ENCODE measurements around the gene C2orf42.
"Not testable (repeated sequence)": the region's sequence is repeated elsewhere in the genome, so short reads cannot be mapped to it uniquely, and the experiment has no call there.

Gene C2orf42

GRCh38 chr2:70190418-70191243 is at the start of gene C2orf42:
Gene C2orf42, minus strand, starts transcription at chr2:70191019. Its CDS starts 9,034 bp downstream, at chr2:70181985.
- peak; percentile 88 for DNase-seq

DNA sequence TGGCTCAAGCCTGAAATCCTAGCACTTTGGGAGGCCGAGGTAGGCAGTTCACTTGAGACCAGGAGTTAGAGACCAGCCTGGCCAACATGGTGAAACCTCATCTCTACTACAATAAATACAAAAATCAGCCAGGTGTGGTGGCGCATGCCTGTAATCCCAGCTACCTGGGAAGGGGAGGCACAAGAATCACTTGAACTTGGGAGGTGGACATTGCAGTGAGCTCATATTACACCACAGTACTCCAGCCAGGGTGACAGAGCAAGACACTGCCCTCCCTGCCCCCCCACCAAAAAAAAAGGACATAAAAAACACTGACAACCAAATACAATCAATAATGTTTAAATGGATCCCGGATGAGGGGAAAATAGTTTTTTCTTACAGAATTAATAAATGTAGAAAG is 49.8 kb upstream of the C2orf42 start:
- DNase-seq, result no peak

- no peak for DNase-seq
Measured at GRCh38 chr2:70233926-70234325, 43.1 kb upstream of the C2orf42 start.

GRCh38 chr2:70226781-70227180 is 36.0 kb upstream of the C2orf42 start:
- peak; percentile 12 for DNase-seq

GRCh38 chr2:70223305-70223704 is 32.5 kb upstream of the C2orf42 start:
- DNase-seq, result not testable (repeated sequence)

- no peak for DNase-seq
Measured at GRCh38 chr2:70214953-70215549, 24.2 kb upstream of the C2orf42 start.

GRCh38 chr2:70214365-70214764 is 23.5 kb upstream of the C2orf42 start:
- DNase-seq, result no peak

- no peak for DNase-seq
Measured at GRCh38 chr2:70212298-70212932, 21.6 kb upstream of the C2orf42 start.

DNA sequence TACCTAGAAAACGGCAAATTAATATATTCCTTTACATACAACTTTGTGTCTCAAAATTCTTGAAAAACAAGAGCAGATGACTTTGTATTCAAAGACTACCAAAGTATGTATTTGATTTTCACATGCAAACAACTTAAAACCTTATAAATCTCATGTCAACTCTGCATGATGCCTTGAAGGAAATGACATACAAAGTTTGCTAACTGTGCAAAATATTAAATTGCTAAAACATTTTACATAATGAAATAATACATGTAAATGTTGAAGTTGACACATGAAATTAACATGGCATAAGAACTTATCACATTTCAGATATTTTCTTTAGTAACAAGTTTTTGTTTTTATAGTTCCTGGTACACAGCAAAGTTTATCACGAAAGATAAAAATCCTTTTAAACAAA is 20.8 kb upstream of the C2orf42 start:
- DNase-seq, result no peak

DNA sequence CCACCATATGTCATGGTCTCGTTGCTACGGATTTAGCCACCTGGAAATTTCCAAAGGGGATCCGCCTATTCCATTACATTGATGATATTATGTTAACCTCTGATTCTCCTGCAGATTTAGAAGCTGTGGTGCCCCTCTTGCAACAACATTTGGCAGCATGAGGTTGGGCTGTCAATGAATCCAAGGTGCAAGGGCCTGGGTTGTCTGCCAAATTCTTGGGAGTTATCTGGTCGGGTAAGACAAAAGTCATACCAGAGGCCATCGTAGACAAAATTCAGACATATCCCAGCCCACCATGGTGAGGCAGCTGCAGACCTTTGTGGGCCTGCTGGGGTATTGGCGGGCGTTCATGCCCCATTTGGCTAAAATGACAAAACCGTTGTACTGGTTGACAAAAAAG is 13.6 kb upstream of the C2orf42 start:
- no peak for DNase-seq

DNA sequence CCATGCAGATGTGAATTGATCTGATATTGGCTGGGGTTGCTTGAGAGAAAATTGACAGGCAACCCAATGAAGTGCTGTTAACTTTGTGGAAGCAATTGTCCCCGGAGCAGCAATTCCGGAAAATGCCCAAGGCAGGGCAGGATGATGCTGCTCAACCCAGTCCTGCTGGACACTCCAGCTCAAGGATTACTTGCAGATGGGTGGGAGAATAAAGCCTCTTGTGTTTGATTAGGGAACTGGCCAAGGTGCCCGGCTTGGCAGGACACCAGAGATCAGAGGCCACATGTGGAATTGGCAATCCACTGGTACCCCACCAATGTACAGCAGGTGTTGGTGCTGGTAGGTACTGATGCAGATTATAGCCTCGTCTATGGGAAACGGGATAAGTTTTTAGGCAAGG is 12.3 kb upstream of the C2orf42 start:
- no peak for DNase-seq

DNA sequence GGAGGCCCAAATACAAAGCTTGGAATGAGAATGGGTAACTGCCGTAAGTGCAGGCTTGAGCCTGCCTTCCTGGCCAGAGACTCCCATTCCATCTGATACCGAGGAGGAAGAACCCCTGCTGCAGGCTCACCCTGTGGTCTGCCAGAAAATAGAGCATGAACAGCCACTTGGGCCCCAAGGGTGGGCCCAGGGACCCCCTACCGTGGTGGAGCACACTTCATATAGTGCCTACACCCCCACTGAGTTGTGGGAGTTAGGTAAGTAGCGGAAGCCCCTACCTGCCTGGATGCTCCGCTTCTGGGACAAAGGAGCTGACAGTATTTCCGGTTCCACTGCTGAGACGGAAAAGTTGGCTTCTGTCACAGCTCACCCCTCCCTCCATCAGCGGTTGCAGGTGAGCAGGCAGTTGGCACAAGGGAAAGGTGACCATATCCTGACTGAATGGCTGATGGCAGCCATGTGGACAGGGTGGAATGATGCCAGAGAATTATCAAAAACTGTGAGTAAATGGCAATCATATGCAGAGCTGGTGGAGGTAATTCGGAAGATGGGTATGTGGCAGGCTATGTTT is 11.5 kb upstream of the C2orf42 start:
- no peak for DNase-seq

DNA sequence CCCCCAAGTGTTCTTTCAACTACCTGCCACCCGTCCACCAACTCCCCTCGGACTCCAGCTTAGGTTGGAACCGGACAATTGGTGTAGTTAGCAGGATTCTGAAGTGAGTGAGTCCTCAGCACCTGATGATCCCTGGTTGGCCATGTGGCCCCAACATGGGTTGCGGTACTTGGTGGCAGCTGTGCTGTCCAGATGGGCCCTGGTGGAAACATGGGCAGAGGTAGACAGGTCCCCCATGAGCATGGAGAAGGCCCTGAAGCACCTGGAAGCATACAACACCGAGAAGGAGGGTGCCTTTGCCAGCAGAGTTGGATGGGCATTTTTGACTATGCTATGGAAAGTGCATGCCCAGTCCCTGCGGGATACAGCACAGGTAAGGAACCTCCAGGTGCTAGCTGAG is 11.0 kb upstream of the C2orf42 start:
- no peak for DNase-seq

DNA sequence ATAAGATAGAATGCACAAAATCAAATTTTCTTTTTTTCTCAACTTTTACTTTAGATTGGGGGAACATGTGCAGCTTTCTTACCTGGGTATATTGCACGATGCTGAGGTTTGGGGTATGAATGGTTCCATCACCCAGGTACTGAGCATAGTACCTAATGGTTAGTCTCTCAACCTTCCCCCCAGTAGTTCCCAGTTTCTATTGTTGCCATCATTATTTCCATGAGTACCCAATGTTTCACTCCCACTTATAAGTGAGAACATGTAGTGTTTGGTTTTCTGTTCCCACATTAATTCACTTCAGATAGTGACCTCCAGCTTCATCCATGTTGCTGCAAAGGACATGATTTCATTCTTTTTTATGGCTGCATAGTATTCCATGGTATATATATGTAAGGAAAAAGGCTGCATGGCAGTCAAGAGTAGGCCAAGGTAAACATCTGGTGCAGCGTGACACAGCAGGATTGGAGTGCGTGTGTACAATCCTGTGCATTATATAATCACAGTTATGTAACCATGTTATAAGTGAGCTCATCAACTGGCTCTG is 10.5 kb upstream of the C2orf42 start:
- no peak for DNase-seq

GRCh38 chr2:70199320-70199864 is 8.6 kb upstream of the C2orf42 start:
- DNase-seq, result no peak

DNA sequence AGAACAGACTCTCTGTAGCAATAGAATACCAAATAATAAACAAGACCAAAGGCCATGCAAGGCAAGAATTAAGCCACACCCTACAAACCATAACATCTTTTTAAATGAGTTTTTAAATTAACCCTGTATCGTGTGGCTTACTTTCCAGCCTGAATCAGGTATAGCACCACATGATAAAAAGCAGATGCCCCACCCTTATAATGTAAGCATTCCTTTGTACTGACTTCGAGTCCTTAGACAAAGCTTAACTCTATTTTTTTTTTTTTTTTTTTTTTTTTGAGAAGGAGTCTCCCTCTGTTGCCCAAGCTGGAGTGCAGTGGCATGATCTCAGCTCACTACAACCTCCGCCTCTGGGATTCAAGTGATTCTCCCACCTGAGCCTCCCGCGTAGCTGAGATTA is 1.7 kb upstream of the C2orf42 start:
- no peak for DNase-seq

- no peak for DNase-seq
Measured at GRCh38 chr2:70191244-70191735, 471 bp upstream of the C2orf42 start.

DNA sequence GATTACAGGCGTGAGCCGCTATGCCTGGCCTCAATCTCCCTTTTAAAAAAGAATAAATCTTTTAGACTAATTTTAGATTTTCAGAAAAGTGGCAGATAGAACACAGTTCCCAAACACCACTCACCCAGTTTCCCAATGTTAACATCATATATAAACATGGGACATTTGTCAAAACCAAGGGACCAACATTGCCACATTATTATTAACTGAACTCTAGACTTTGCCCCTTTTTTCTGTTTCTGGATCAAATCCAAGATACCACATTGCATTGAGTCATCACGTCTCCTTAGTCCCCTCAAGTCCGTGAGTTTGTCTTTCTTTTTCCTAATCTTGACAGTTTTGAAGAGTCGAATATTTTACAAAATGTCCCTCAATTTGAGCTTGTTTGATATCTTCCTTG is 2.4 kb downstream of the C2orf42 start:
- no peak for DNase-seq

- DNase-seq, result not testable (repeated sequence)
Measured at GRCh38 chr2:70187170-70187569, 3.6 kb downstream of the C2orf42 start.

- no peak for DNase-seq
Measured at GRCh38 chr2:70182689-70183088, 8.1 kb downstream of the C2orf42 start.

- no peak for DNase-seq
Measured at GRCh38 chr2:70181363-70181956, 9.4 kb downstream of the C2orf42 start.

- no peak for DNase-seq
Measured at GRCh38 chr2:70173520-70173919, 17.3 kb downstream of the C2orf42 start.

All from KG1 (cell line).